Endothelial cell of umbilical vein (primary cell): Measurements from ENCODE around the gene ZMAT5. TPM values are rescaled to one million over a fixed set of nuclear protein-coding genes. Genes with fewer than 3 reads are reported as not detected.

Experiments
- BruUV-seq: library from RNA; stranded (reverse); fragments of 400-500 nt; replicated peaks from 2 replicates; lab custom pipeline; 2021; lab: Mats Ljungman, UMichigan
- CTCF ChIA-PET: fragments of 300-600, 350-600 bp; sonication (Branson Sonifier 250); formaldehyde crosslinking; loops from one replicate; lab custom pipeline; 2021; ENCODE audit warnings: antibody characterized with exemption, inconsistent platforms; lab: Charles Lee
- POLR2A ChIA-PET: fragments of 300-600, 350-600 bp; sonication (Branson Sonifier 250); formaldehyde crosslinking; loops from one replicate; lab custom pipeline; 2021; ENCODE audit warnings: antibody characterized with exemption, inconsistent platforms; lab: Charles Lee
- DNase-seq: peaks from one replicate; pipeline ENCODE4 v3.0.0-alpha.2; 2011; ENCODE audit warnings: low read depth, low spot score
- FAIRE-seq: peaks from 2 replicates; lab custom pipeline; 2011; peaks lifted over from hg19 to GRCh38; lab: Jason Lieb, UNC
- H2AFZ ChIP-seq: 2 replicates; pipeline ENCODE4 v1.6.0; 2012; ENCODE audit warnings: low read depth, low read length, control low read depth, inconsistent platforms
- H3K27ac ChIP-seq: 2 replicates; pipeline ENCODE4 v1.5.1; 2011; ENCODE audit warnings: low read depth, mild to moderate bottlenecking, control low read depth, low read length, moderate library complexity; ENCODE audit not compliant: insufficient read depth
- H3K27me3 ChIP-seq, 2 experiments: 2 replicates each; pipeline versions ENCODE4 v1.6.0 to v1.6.1; 2011; ENCODE audit warnings: low read length in 2 of 2, mixed read lengths in 1 of 2; ENCODE audit not compliant: control insufficient read depth in 2 of 2, insufficient read depth in 2 of 2
- H3K36me3 ChIP-seq, 2 experiments: 2 replicates in 1 of 2; 3 replicates in 1 of 2; pipeline ENCODE4 v1.5.1; 2011; ENCODE audit warnings: low read length in 2 of 2, mild to moderate bottlenecking in 1 of 2, moderate library complexity in 1 of 2; ENCODE audit not compliant: control insufficient read depth in 2 of 2, insufficient read depth in 2 of 2; ENCODE audit errors: extremely low read depth in 1 of 2
- H3K4me1 ChIP-seq: 3 replicates; pipeline ENCODE4 v1.5.1; 2011; ENCODE audit warnings: mild to moderate bottlenecking, low read length; ENCODE audit not compliant: control insufficient read depth, insufficient read depth; ENCODE audit errors: extremely low read depth
- H3K4me2 ChIP-seq: 2 replicates; pipeline ENCODE4 v1.6.1; 2011; ENCODE audit warnings: low read length, control low read depth, mixed read lengths; ENCODE audit not compliant: insufficient read depth
- H3K4me3 ChIP-seq, 3 experiments: fragments of 200-600 bp in 1 of 3; sonication (generic), shearing (Covaris generic) in 1 of 3; replicated peaks in 1 of 3; 2 replicates each; pipeline ENCODE4 v1.5.1; 2011 to 2016; ENCODE audit warnings: control low read depth in 3 of 3, low read length in 3 of 3, mild to moderate bottlenecking in 2 of 3, inconsistent platforms in 1 of 3, low read depth in 1 of 3, moderate library complexity in 1 of 3; ENCODE audit not compliant: insufficient read depth in 1 of 3
- H3K79me2 ChIP-seq: 2 replicates; pipeline ENCODE4 v1.6.0; 2012; ENCODE audit warnings: low read length, inconsistent platforms; ENCODE audit not compliant: control insufficient read depth, insufficient read depth
- H3K9ac ChIP-seq: replicated peaks from 2 replicates; pipeline ENCODE3; 2011; ENCODE audit warnings: low read length, control low read depth; ENCODE audit not compliant: insufficient read depth; ENCODE audit errors: extremely low read depth
- H3K9me1 ChIP-seq: replicated peaks from 3 replicates; pipeline ENCODE4 v1.6.0; 2011; ENCODE audit warnings: mild to moderate bottlenecking, low read length; ENCODE audit not compliant: control insufficient read depth, insufficient read depth; ENCODE audit errors: extremely low read depth
- H3K9me3 ChIP-seq: replicated peaks from 2 replicates; pipeline ENCODE4 v1.5.1; 2012; ENCODE audit warnings: low read length, inconsistent platforms; ENCODE audit not compliant: control insufficient read depth, insufficient read depth
- H4K20me1 ChIP-seq: replicated peaks from 2 replicates; pipeline ENCODE3; 2011; ENCODE audit warnings: mild to moderate bottlenecking, low read length; ENCODE audit not compliant: control insufficient read depth, insufficient read depth; ENCODE audit errors: extremely low read depth
- FOS ChIP-seq: IDR thresholded peaks from 2 replicates; pipeline ENCODE4 v1.6.1; 2011; ENCODE audit warnings: mild to moderate bottlenecking, low read length, moderate library complexity, borderline replicate concordance; ENCODE audit not compliant: insufficient read depth
- JUN ChIP-seq: IDR thresholded peaks from 2 replicates; pipeline ENCODE4 v1.6.1; 2011; ENCODE audit warnings: borderline replicate concordance, low read depth; ENCODE audit not compliant: insufficient read length, insufficient read depth
- MYC ChIP-seq: IDR thresholded peaks from one replicate; pipeline ENCODE4 v1.6.1; 2011; ENCODE audit warnings: mild to moderate bottlenecking, low read depth, low read length
- POLR2A ChIP-seq: IDR thresholded peaks from 2 replicates; pipeline ENCODE4 v1.6.1; 2012; ENCODE audit warnings: low read depth, mild to moderate bottlenecking, control low read depth, low read length
- POLR2AphosphoS5 ChIP-seq: IDR thresholded peaks from 2 replicates; pipeline ENCODE4 v1.6.1; 2012; ENCODE audit warnings: low read depth, mild to moderate bottlenecking, control low read depth, low read length, moderate library complexity; ENCODE audit not compliant: insufficient read depth
- dilution Hi-C: fragments of 300-500 bp; cut with MboI; formaldehyde crosslinking; loops from one replicate; pipeline ENCODE4 v1.15.0; 2019; ENCODE audit warnings: low sequenced_read_pairs; ENCODE audit not compliant: extremely low pct_ligation_motif_present
- intact Hi-C: fragments of 100-400 bp; cut with micrococcal nuclease; formaldehyde crosslinking; loops from one replicate; pipeline ENCODE4 v1.10.0; 2022
- polyA plus RNA-seq, 4 experiments: library from polyadenylated mRNA; depleted of rRNA in 3 of 4; stranded (reverse) in 3 of 4; unstranded in 1 of 4; fragments of >200 nt; gene quantifications; 2 replicates each; pipeline versions ENCODE4 v1.2.1 to v1.2.3, GENCODE V29; 2011 to 2012; ENCODE audit warnings: missing spikeins in 1 of 4
- total RNA-seq: library from RNA; stranded (reverse); gene quantifications from 2 replicates; pipeline ENCODE4 v1.2.3, GENCODE V29; 2021
- TF ChIP-seq, protein P1 (sequence below), 2 donors: IDR thresholded peaks; 1 replicate in 1 of 2; 2 replicates in 1 of 2; pipeline ENCODE4 v1.5.1; 2011; ENCODE audit warnings: low read length in 2 of 2, mild to moderate bottlenecking in 2 of 2, moderate library complexity in 2 of 2, control low read depth in 1 of 2, inconsistent platforms in 1 of 2, low read depth in 1 of 2; ENCODE audit not compliant: insufficient read depth in 1 of 2; ENCODE audit errors: extremely low read depth in 1 of 2

Gene ZMAT5
- total and polyA plus RNA-seq, 2 donors (not counting 3 experiments of a cell fraction or from before 2014, with no cell fraction given) = 24.9 to 43.6 TPM

DNA sequence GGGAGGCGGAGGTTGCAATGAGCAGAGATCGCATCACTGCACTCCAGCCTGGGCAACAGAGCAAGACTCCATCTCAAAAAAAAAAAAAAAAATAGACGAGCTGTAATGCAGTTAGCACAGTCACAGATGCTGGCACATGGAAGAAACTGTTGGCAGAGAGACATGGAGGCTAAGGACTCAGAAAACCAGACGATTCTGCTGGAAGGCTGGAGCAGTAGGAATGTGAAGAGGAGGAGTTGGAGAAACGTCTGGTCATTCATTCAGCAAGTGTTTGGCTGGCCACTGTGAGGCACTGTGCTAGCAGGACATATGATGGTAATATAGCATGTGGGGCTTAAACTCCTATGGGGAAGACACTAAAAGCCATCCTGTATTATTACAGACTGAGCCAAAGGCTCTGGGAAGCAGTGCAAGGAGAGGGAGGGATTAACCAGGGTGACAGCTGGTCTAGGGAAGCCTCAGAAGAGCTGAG is 5.4 kb upstream of the ZMAT5 start:
- Histone ChIP-seq H3K27ac (no peak overlapping the region), H3K36me3 (peaks cover 0 to 4% of the 10 kb centered on the region in 2 experiments), H3K4me3 (no peak overlapping the region), H3K79me2 (peaks cover 15% of the 10 kb centered on the region), H3K9ac (no peak overlapping the region), H3K4me1 (peaks cover 6% of the 10 kb centered on the region), H3K4me2 (no peak overlapping the region), H4K20me1 (no peaks in the 10 kb centered on the region), H2AFZ (no peak overlapping the region), H3K27me3 (no peaks in the 10 kb centered on the region), H3K9me1 (no peaks in the 10 kb centered on the region), H3K9me3 (no peaks in the 10 kb centered on the region)
- POLR2A ChIA-PET = no interaction called here
- dilution Hi-C loops = no loop called here
- peak; percentile 31 for DNase-seq
- BruUV-seq = no TSS peak
- CTCF ChIA-PET = interaction anchor here (1.1 to 2.5 kb wide), 3 partner anchors 10 to 233 kb away, joined by 3 to 27 read pairs (median 5); no protein-coding TSS in a partner anchor
- TF ChIP-seq MYC (no peak), POLR2A (no peak)
- TF ChIP-seq, protein P1, sequence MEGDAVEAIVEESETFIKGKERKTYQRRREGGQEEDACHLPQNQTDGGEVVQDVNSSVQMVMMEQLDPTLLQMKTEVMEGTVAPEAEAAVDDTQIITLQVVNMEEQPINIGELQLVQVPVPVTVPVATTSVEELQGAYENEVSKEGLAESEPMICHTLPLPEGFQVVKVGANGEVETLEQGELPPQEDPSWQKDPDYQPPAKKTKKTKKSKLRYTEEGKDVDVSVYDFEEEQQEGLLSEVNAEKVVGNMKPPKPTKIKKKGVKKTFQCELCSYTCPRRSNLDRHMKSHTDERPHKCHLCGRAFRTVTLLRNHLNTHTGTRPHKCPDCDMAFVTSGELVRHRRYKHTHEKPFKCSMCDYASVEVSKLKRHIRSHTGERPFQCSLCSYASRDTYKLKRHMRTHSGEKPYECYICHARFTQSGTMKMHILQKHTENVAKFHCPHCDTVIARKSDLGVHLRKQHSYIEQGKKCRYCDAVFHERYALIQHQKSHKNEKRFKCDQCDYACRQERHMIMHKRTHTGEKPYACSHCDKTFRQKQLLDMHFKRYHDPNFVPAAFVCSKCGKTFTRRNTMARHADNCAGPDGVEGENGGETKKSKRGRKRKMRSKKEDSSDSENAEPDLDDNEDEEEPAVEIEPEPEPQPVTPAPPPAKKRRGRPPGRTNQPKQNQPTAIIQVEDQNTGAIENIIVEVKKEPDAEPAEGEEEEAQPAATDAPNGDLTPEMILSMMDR (IDR thresholded peaks at IDR 0.05; ENCODE audit: extremely low read depth in 1 of 2, insufficient read depth in 1 of 2, low read depth in 1 of 2, low read length in 2 of 2) = peak; percentile 37 to 41
- intact Hi-C loops = loop anchor here (1.0 kb wide), 1 partner anchor 233 kb away; no protein-coding TSS in a partner anchor
- peak; percentile 50 for FAIRE-seq

DNA sequence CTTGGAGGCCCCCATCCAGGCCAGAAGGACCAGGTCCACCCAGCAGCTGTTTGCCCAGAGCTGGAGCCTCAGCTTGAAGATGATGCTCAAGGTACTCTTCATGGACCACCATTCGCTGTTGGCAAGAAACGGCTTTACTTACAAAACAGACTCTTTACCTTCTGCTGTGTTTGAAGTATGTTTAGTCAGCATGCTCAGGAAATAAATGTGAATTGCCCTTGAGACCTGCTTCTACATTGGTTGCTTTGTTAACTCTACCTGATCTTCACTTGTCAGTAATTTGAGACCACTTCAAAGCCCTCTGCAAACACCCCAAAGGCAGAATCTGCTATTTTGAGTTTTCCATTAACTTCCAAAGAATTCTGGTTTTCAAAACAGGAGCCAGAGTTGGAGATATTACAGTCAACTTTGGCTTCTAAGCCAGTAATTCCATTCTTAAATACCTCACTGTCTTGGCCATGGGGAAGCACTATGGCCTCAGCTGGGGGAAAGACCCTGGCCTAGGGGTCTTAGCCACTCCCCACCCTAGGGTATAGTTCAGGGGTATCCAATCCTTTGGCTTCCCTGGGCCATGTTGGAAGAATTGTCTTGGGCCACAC is 3.0 kb upstream of the ZMAT5 start:
- BruUV-seq = no TSS peak
- DNase-seq = no peak
- ChIA-PET CTCF (interaction anchor here (1.6 kb wide), 1 partner anchor 235 kb away, joined by 5 read pairs; no protein-coding TSS in a partner anchor), POLR2A (no interaction called here)
- H3K9ac ChIP-seq = no peak overlapping the region
- H3K9me1 ChIP-seq = no peaks in the 10 kb centered on the region
- no peaks in the 10 kb centered on the region for H4K20me1 ChIP-seq
- peaks cover 15% of the 10 kb centered on the region for H3K79me2 ChIP-seq
- H3K4me2 ChIP-seq = no peak overlapping the region
- no peaks in the 10 kb centered on the region for H3K9me3 ChIP-seq
- FAIRE-seq = no peak
- intact Hi-C loops (no loop called here), dilution Hi-C loops (no loop called here)
- no peak overlapping the region for H2AFZ ChIP-seq
- TF ChIP-seq JUN = no peak
- no peak for TF ChIP-seq MYC
- no peak for TF ChIP-seq FOS
- TF ChIP-seq POLR2AphosphoS5 = no peak
- peaks cover 12% of the 10 kb centered on the region for H3K4me1 ChIP-seq
- H3K27ac ChIP-seq = no peak overlapping the region
- no peaks in the 10 kb centered on the region for H3K27me3 ChIP-seq
- H3K4me3 ChIP-seq = no peak overlapping the region
- peaks cover 0 to 4% of the 10 kb centered on the region in 2 experiments for H3K36me3 ChIP-seq
